IMR-90 (cell line): ENCODE data around the gene KIF1B. TPM values are rescaled to one million over a fixed set of nuclear protein-coding genes. Genes with fewer than 3 reads are reported as not detected.

Source experiments
- ATAC-seq: fragments of 200-7000 bp; cut with Tn5 transposase; 2 replicates; pipeline ENCODE4 v1.9.1; 2020; ENCODE audit warnings: low read depth, mild to moderate bottlenecking, moderate library complexity
- BruUV-seq: library from RNA; stranded (reverse); fragments of 400-500 nt; replicated peaks from 2 replicates; lab custom pipeline; 2021; lab: Mats Ljungman, UMichigan
- CTCF ChIA-PET: fragments of 300-600 bp; formaldehyde crosslinking; extraction: SDS; loops from one replicate; lab custom pipeline; 2021; ENCODE audit warnings: antibody characterized with exemption; lab: Yijun Ruan, JAX
- POLR2A ChIA-PET: fragments of 300-600 bp; sonication (Branson Sonifier 250); formaldehyde crosslinking; loops from one replicate; lab custom pipeline; 2022; ENCODE audit warnings: antibody characterized with exemption; ENCODE audit not compliant: unreplicated experiment; lab: Charles Lee
- DNase-seq: peaks from one replicate; pipeline ENCODE4 v3.0.0; 2013
- H2AFZ ChIP-seq: replicated peaks from 2 replicates; pipeline ENCODE3; 2013; ENCODE audit warnings: low read length, mild to moderate bottlenecking; ENCODE audit not compliant: poor library complexity
- H2AK5ac ChIP-seq: 2 replicates; pipeline ENCODE4 v1.6.1; 2013; ENCODE audit warnings: low read depth, low read length, inconsistent platforms
- H2AK9ac ChIP-seq: replicated peaks from 2 replicates; pipeline ENCODE3; 2013; ENCODE audit warnings: mild to moderate bottlenecking, low read depth, low read length, moderate library complexity; ENCODE audit not compliant: poor library complexity
- H2BK120ac ChIP-seq: 2 replicates; pipeline ENCODE4 v1.6.1; 2013; ENCODE audit warnings: low read depth, low read length, inconsistent platforms
- H2BK15ac ChIP-seq: 3 replicates; pipeline ENCODE4 v1.6.1; 2013; ENCODE audit warnings: low read depth, low read length, inconsistent platforms
- H2BK20ac ChIP-seq: 2 replicates; pipeline ENCODE4 v1.6.1; 2013; ENCODE audit warnings: low read depth, mild to moderate bottlenecking, inconsistent platforms, low read length, moderate library complexity
- H2BK5ac ChIP-seq: 2 replicates; pipeline ENCODE4 v1.6.1; 2013; ENCODE audit warnings: mild to moderate bottlenecking, low read depth, low read length, inconsistent platforms; ENCODE audit not compliant: poor library complexity, severe bottlenecking
- H3K14ac ChIP-seq: replicated peaks from 2 replicates; pipeline ENCODE4 v1.6.1; 2013; ENCODE audit warnings: low read depth, low read length, inconsistent platforms
- H3K18ac ChIP-seq: 2 replicates; pipeline ENCODE4 v1.6.1; 2013; ENCODE audit warnings: low read depth, low read length, control low read depth
- H3K23ac ChIP-seq: 2 replicates; pipeline ENCODE4 v1.6.1; 2013; ENCODE audit warnings: low read depth, low read length, inconsistent platforms
- H3K27ac ChIP-seq: 2 replicates; pipeline ENCODE4 v1.5.1; 2013; ENCODE audit warnings: mild to moderate bottlenecking, control low read depth, low read length; ENCODE audit not compliant: insufficient read depth
- H3K27me3 ChIP-seq: 2 replicates; pipeline ENCODE4 v1.6.1; 2013; ENCODE audit warnings: low read length; ENCODE audit not compliant: control insufficient read depth, insufficient read depth
- H3K36me3 ChIP-seq: 2 replicates; pipeline ENCODE4 v1.6.1; 2013; ENCODE audit warnings: low read length, mixed read lengths; ENCODE audit not compliant: control insufficient read depth, insufficient read depth
- H3K4ac ChIP-seq: 2 replicates; pipeline ENCODE4 v1.6.1; 2013; ENCODE audit warnings: low read depth, low read length, inconsistent platforms
- H3K4me1 ChIP-seq: 2 replicates; pipeline ENCODE4 v1.6.1; 2013; ENCODE audit warnings: low read length, mixed read lengths; ENCODE audit not compliant: control insufficient read depth, insufficient read depth
- H3K4me2 ChIP-seq: 2 replicates; pipeline ENCODE4 v1.6.1; 2013; ENCODE audit warnings: low read depth, mild to moderate bottlenecking, control low read depth, low read length, moderate library complexity
- H3K4me3 ChIP-seq: 2 replicates; pipeline ENCODE4 v1.5.1; 2013; ENCODE audit warnings: low read depth, mild to moderate bottlenecking, control low read depth, low read length, moderate library complexity; ENCODE audit not compliant: insufficient read depth
- H3K56ac ChIP-seq: 2 replicates; pipeline ENCODE4 v1.6.1; 2013; ENCODE audit warnings: low read length, inconsistent platforms; ENCODE audit not compliant: insufficient read depth; ENCODE audit errors: extremely low read depth
- H3K79me1 ChIP-seq, 2 experiments: 2 replicates each; pipeline ENCODE4 v1.6.1; 2013; ENCODE audit warnings: low read length in 2 of 2, inconsistent platforms in 1 of 2, low read depth in 1 of 2
- H3K9ac ChIP-seq: 2 replicates; pipeline ENCODE4 v1.6.1; 2013; ENCODE audit warnings: low read depth, low read length, control low read depth
- H3K9me1 ChIP-seq: 2 replicates; pipeline ENCODE4 v1.6.1; 2013; ENCODE audit warnings: low read length, inconsistent platforms; ENCODE audit not compliant: insufficient read depth
- H3K9me3 ChIP-seq: 2 replicates; pipeline ENCODE4 v1.6.1; 2013; ENCODE audit warnings: low read length; ENCODE audit not compliant: control insufficient read depth, insufficient read depth
- H4K20me1 ChIP-seq: 2 replicates; pipeline ENCODE4 v1.6.1; 2013; ENCODE audit warnings: low read length, inconsistent platforms; ENCODE audit not compliant: insufficient read depth
- H4K5ac ChIP-seq: 2 replicates; pipeline ENCODE4 v1.6.1; 2013; ENCODE audit warnings: mild to moderate bottlenecking, low read depth, low read length, control low read depth
- H4K8ac ChIP-seq, 2 experiments: 2 replicates each; pipeline ENCODE4 v1.6.1; 2013; ENCODE audit warnings: low read depth in 2 of 2, low read length in 2 of 2, control low read depth in 1 of 2, inconsistent platforms in 1 of 2
- H4K91ac ChIP-seq: 2 replicates; pipeline ENCODE4 v1.6.1; 2013; ENCODE audit warnings: low read depth, low read length, inconsistent platforms; ENCODE audit not compliant: insufficient read depth
- BHLHE40 ChIP-seq: fragments of 150-350 bp; IDR thresholded peaks from 2 replicates; pipeline ENCODE4 v1.6.1; 2016; ENCODE audit warnings: mild to moderate bottlenecking, low read depth, low read length
- CEBPB ChIP-seq: IDR thresholded peaks from 2 replicates; pipeline ENCODE4 v1.6.1; 2012; ENCODE audit warnings: low read depth, low read length, improper control_type of control experiment
- CHD1 ChIP-seq: IDR thresholded peaks from 2 replicates; pipeline ENCODE4 v1.6.1; 2012; ENCODE audit warnings: low read depth, low read length, improper control_type of control experiment
- CTCF ChIP-seq: conservative IDR thresholded peaks from 2 replicates; pipeline ENCODE4 v1.5.1; 2012; ENCODE audit warnings: mild to moderate bottlenecking, low read depth, low read length, improper control_type of control experiment
- ELK1 ChIP-seq: fragments of 150-350 bp; IDR thresholded peaks from 2 replicates; pipeline ENCODE4 v1.6.1; 2016; ENCODE audit warnings: low read depth, mild to moderate bottlenecking, low read length, moderate library complexity, borderline replicate concordance
- FOS ChIP-seq: fragments of 150-350 bp; IDR thresholded peaks from 2 replicates; pipeline ENCODE4 v1.6.1; 2016; ENCODE audit warnings: low read depth, low read length
- MAFK ChIP-seq: IDR thresholded peaks from 2 replicates; pipeline ENCODE4 v1.6.1; 2012; ENCODE audit warnings: low read depth, low read length, improper control_type of control experiment
- MAZ ChIP-seq: IDR thresholded peaks from 2 replicates; pipeline ENCODE4 v1.6.1; 2012; ENCODE audit warnings: low read depth, mild to moderate bottlenecking, low read length, improper control_type of control experiment, moderate library complexity, borderline replicate concordance
- MXI1 ChIP-seq: IDR thresholded peaks from 2 replicates; pipeline ENCODE4 v1.6.1; 2012; ENCODE audit warnings: low read depth, mild to moderate bottlenecking, low read length, moderate library complexity, borderline replicate concordance
- NFE2L2 ChIP-seq: fragments of 150-350 bp; IDR thresholded peaks from 2 replicates; pipeline ENCODE4 v1.6.1; 2016; ENCODE audit warnings: low read depth, mild to moderate bottlenecking, low read length
- POLR2A ChIP-seq: IDR thresholded peaks from 2 replicates; pipeline ENCODE4 v1.6.1; 2012; ENCODE audit warnings: mild to moderate bottlenecking, low read depth, low read length
- RAD21 ChIP-seq: IDR thresholded peaks from 2 replicates; pipeline ENCODE4 v1.6.1; 2012; ENCODE audit warnings: low read length, improper control_type of control experiment
- RCOR1 ChIP-seq: IDR thresholded peaks from 2 replicates; pipeline ENCODE4 v1.6.1; 2012; ENCODE audit warnings: mild to moderate bottlenecking, low read length, improper control_type of control experiment; ENCODE audit not compliant: insufficient replicate concordance
- RFX5 ChIP-seq: IDR thresholded peaks from 2 replicates; pipeline ENCODE4 v1.8.0; 2012; ENCODE audit warnings: low read depth, mild to moderate bottlenecking, low read length, moderate library complexity
- SMC3 ChIP-seq: fragments of 150-350 bp; IDR thresholded peaks from 2 replicates; pipeline ENCODE4 v1.6.1; 2016; ENCODE audit warnings: low read depth, mild to moderate bottlenecking, antibody characterized with exemption, low read length, moderate library complexity
- USF2 ChIP-seq: fragments of 150-350 bp; IDR thresholded peaks from 2 replicates; pipeline ENCODE4 v1.6.1; 2017; ENCODE audit warnings: mild to moderate bottlenecking, antibody characterized with exemption, low read length, low read depth
- WGBS, 2 experiments: methylation state at CpG; one replicate each; pipeline versions ENCODE4 v1.1.5 to v1.1.7; 2013; ENCODE audit warnings: missing lambda C conversion rate in 2 of 2; ENCODE audit not compliant: insufficient read length in 1 of 2; ENCODE audit errors: extremely low coverage in 2 of 2; 5-methylcytosine and 5-hydroxymethylcytosine counted together
- dilution Hi-C: fragments of 300-500 bp; cut with HindIII; formaldehyde crosslinking; loops from one replicate; pipeline ENCODE4 v1.14.3; 2018; ENCODE audit warnings: low sequenced_read_pairs; ENCODE audit not compliant: unreplicated experiment
- in situ Hi-C: fragments of 300-500 bp; cut with MboI; formaldehyde crosslinking; loops from 3 replicates; pipeline ENCODE4 v1.14.3; 2019; ENCODE audit warnings: low sequenced_read_pairs, inconsistent platforms, mixed read lengths
- intact Hi-C: fragments of 100-400 bp; cut with micrococcal nuclease; formaldehyde crosslinking; loops from 2 replicates; pipeline ENCODE4 v1.10.0; 2022
- polyA plus RNA-seq, 3 experiments: library from polyadenylated mRNA; depleted of rRNA; stranded (reverse); fragments of >200 nt; gene quantifications; 2 replicates each; pipeline ENCODE4 v1.2.3, GENCODE V29; 2012; ENCODE audit warnings: low replicate concordance in 1 of 3
- total RNA-seq: library from RNA; depleted of rRNA; stranded (reverse); fragments of >200 nt; gene quantifications from 2 replicates; pipeline ENCODE4 v1.2.3, GENCODE V29; 2012

KIF1B gene
- total and polyA plus RNA-seq, 2 of the 4 experiments (the other 2 are of a cell fraction) = 13.0 to 21.1 TPM

- Histone ChIP-seq H2AK9ac (no peak overlapping the region), H2AFZ (no peak overlapping the region), H3K27ac (no peak overlapping the region), H2BK15ac (no peak overlapping the region), H3K27me3 (no peaks in the 10 kb centered on the region), H3K79me1 (peaks cover 38 to 83% of the 10 kb centered on the region in 2 experiments), H4K8ac (no peak overlapping the region), H3K36me3 (peaks cover 1% of the 10 kb centered on the region; the same call in 1 of the 2 replicates), H3K9me3 (no peaks in the 10 kb centered on the region), H3K18ac (no peak overlapping the region), H3K14ac (no peak overlapping the region), H3K9me1 (peaks cover 14% of the 10 kb centered on the region), H3K4ac (no peak overlapping the region), H4K91ac (no peak overlapping the region), H2AK5ac (no peak overlapping the region), H3K9ac (no peak overlapping the region), H3K4me2 (no peak overlapping the region), H3K4me1 (peaks cover 5% of the 10 kb centered on the region; the same call in 1 of the 2 replicates), H3K4me3 (no peak overlapping the region), H3K56ac (no peak overlapping the region), H2BK20ac (no peak overlapping the region), H4K5ac (no peak overlapping the region), H4K20me1 (peaks cover 73% of the 10 kb centered on the region), H3K23ac (no peak overlapping the region), H2BK120ac (no peak overlapping the region), H2BK5ac (no peak overlapping the region)
- dilution Hi-C loops (no loop called here), in situ Hi-C loops (no loop called here), intact Hi-C loops (no loop called here)
- POLR2A ChIA-PET = interaction anchor here (0.6 kb wide), 1 partner anchor 180 kb away, joined by 3 read pairs; no protein-coding TSS in a partner anchor
- DNase-seq (no peak), ATAC-seq (no peak)
- WGBS, 2 experiments = 100% methylated on average over 1 of the region's 7 CpGs; no CpG with 5 or more reads in 1 of the 2 experiments
- no peak for TF ChIP-seq MAFK
- no peak for TF ChIP-seq CEBPB
- no peak for TF ChIP-seq SMC3
- TF ChIP-seq NFE2L2 = no peak
- TF ChIP-seq MAZ = no peak
- no peak for TF ChIP-seq RCOR1
- no peak for TF ChIP-seq CTCF
- TF ChIP-seq MXI1 = no peak
- no peak for TF ChIP-seq RAD21
- TF ChIP-seq BHLHE40 = no peak
- TF ChIP-seq RFX5 = no peak
- TF ChIP-seq POLR2A = no peak
- no peak for TF ChIP-seq ELK1
- TF ChIP-seq FOS = no peak
- no peak for TF ChIP-seq CHD1
- no peak for TF ChIP-seq USF2
- no TSS peak for BruUV-seq
- CTCF ChIA-PET = interaction anchor here (0.6 kb wide), 1 partner anchor 582 kb away, joined by 5 read pairs; no protein-coding TSS in a partner anchor
Measured at GRCh38 chr1:10250663-10251062, 40.3 kb downstream of the KIF1B start.
